ENCODE measurements around the gene PSAP.

- TF ChIP-seq CTCF (IDR thresholded peaks at IDR 0.05; ENCODE audit: low read depth, low read length) (no peak), EZH2phosphoT487 (IDR thresholded peaks at IDR 0.05; ENCODE audit: low read depth) (no peak)
Observed at GRCh38 chr10:71893920-71894319, 42.9 kb upstream of the PSAP start.

Data from OCI-LY3 (cell line).